Chondrocyte (in vitro differentiated cells): ENCODE data around the gene ASB16. TPM values are rescaled to one million over a fixed set of nuclear protein-coding genes. Genes with fewer than 3 reads are reported as not detected.
A peak's percentile ranks its signal among the peaks of the same experiment; 100 is the strongest.

ENCODE experiments used
- DNase-seq: peaks from one replicate; pipeline ENCODE4 v3.0.0; 2021; ENCODE audit warnings: mixed read lengths, low spot score
- H3K27ac Mint-ChIP-seq: one replicate; pipeline ENCODE4 v1.8.0; 2021; ENCODE audit warnings: mild to moderate bottlenecking, moderate library complexity, mixed read lengths; ENCODE audit not compliant: unreplicated experiment
- H3K27me3 Mint-ChIP-seq: 2 replicates; pipeline ENCODE4 v1.8.0; 2021; ENCODE audit warnings: low read depth, mixed read lengths
- H3K36me3 Mint-ChIP-seq: 2 replicates; pipeline ENCODE4 v1.8.0; 2021; ENCODE audit warnings: low read depth, mixed read lengths
- H3K4me1 Mint-ChIP-seq: 2 replicates; pipeline ENCODE4 v1.8.0; 2021; ENCODE audit warnings: low read depth, mild to moderate bottlenecking, mixed read lengths
- H3K4me3 Mint-ChIP-seq: one replicate; pipeline ENCODE4 v1.8.0; 2021; ENCODE audit warnings: mild to moderate bottlenecking, moderate library complexity, mixed read lengths; ENCODE audit not compliant: unreplicated experiment
- H3K9me3 Mint-ChIP-seq: 2 replicates; pipeline ENCODE4 v1.8.0; 2021; ENCODE audit warnings: low read depth, mixed read lengths
- total RNA-seq: library from RNA; stranded (reverse); gene quantifications from 3 replicates; pipeline ENCODE4 v1.2.1, GENCODE V29; 2021
- TF ChIP-seq, protein P1 (sequence below): fragments of 200-600 bp; sonication (generic); IDR thresholded peaks from 2 replicates; pipeline ENCODE4 v1.5.0; 2021; ENCODE audit warnings: antibody characterized with exemption, mild to moderate bottlenecking, moderate library complexity

The ASB16 gene
- total RNA-seq, 1 donor from 2014 or later = not detected

DNA sequence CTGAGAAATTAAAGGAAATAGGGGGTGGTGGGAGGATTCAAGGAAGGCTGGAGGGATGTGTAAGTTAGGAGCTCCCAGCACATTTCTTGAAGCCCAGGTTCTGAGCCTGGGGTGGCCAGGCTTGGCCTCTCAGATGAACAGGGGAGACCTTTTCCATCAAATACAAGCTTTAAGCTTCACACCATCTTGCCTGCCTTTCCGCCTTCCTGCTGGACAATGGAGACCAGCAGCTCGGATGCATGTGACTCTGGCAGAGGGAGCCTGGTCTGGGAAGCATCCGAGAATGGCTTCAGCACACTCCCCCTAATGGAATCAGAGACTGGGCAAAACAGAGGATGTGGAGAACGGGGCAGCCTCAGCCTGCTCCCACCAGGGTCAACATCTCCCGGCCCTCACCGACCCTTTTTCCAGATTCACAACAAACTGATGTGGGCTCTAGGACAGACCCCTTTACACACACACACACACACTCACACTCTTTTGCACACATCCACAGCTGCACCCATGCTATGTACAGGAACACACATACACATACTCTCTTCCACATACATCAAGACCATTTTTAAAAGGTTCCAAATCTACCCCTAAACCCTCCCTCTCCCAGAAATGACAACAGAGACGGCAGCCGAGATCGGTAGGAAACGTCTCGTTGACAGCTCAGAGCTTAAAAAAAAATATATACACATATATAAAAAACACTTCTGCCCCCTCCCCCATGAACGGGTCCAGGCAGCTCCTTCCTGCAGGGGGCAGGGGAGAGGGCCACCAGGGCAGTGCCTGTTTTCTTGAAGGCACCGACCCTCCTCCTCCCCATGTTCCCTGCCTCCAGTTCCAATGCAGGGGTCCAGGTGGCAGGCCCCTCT lies 35.7 kb downstream of the ASB16 start:
- Mint-ChIP-seq H3K27me3 (no peaks in the 10 kb centered on the region), H3K27ac (no peak overlapping the region), H3K36me3 (peaks cover 18% of the 10 kb centered on the region), H3K4me3 (no peak overlapping the region), H3K9me3 (no peaks in the 10 kb centered on the region), H3K4me1 (peaks cover 10% of the 10 kb centered on the region)
- no peak for DNase-seq
- TF ChIP-seq, protein P1, sequence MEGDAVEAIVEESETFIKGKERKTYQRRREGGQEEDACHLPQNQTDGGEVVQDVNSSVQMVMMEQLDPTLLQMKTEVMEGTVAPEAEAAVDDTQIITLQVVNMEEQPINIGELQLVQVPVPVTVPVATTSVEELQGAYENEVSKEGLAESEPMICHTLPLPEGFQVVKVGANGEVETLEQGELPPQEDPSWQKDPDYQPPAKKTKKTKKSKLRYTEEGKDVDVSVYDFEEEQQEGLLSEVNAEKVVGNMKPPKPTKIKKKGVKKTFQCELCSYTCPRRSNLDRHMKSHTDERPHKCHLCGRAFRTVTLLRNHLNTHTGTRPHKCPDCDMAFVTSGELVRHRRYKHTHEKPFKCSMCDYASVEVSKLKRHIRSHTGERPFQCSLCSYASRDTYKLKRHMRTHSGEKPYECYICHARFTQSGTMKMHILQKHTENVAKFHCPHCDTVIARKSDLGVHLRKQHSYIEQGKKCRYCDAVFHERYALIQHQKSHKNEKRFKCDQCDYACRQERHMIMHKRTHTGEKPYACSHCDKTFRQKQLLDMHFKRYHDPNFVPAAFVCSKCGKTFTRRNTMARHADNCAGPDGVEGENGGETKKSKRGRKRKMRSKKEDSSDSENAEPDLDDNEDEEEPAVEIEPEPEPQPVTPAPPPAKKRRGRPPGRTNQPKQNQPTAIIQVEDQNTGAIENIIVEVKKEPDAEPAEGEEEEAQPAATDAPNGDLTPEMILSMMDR = peak; percentile 44

DNA sequence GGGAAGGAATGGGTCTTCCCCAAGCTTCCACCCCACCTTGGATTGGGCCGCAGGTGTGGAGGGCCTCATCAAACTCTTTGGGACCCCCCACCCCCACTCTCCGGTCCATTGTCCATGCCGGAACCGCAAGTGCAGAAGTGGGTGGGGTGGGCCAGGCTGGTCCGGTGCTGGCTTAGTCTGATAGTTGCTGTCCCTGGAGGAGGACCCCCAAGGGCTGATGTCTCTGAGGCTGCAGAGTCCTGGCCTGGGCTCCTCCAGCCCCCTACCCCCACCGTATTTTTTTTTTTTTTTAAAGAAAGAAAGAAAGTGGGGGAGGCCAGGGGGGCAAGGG lies 36.3 kb downstream of the ASB16 start:
- Mint-ChIP-seq H3K27ac (no peak overlapping the region), H3K4me1 (peaks cover 9% of the 10 kb centered on the region), H3K27me3 (no peaks in the 10 kb centered on the region), H3K4me3 (no peak overlapping the region), H3K9me3 (no peaks in the 10 kb centered on the region), H3K36me3 (peaks cover 18% of the 10 kb centered on the region)
- TF ChIP-seq, protein P1 = peak; percentile 9
- DNase-seq = no peak

DNA sequence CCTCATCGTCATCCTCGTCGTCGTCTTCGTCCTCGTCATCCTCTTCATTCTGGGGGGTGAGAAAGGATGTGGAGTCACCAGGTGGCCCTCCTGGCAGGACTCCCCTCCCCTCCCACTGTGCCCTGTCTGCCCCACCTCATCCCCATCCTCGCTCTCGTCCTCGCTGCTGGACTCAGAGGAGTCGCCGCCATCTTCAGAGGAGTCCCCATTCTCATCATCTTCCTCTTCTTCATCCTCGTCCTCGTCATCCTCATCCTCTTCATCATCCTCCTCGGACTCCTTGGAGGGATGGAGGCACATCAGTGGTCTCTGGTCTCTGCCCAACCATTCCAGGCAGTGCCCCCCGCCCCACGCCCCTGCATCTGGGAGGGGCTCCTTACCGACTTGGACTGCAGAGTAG lies 36.8 kb downstream of the ASB16 start:
- Mint-ChIP-seq H3K27ac (no peak overlapping the region), H3K4me1 (peaks cover 9% of the 10 kb centered on the region), H3K36me3 (peaks cover 18% of the 10 kb centered on the region), H3K9me3 (no peaks in the 10 kb centered on the region), H3K4me3 (no peak overlapping the region), H3K27me3 (no peaks in the 10 kb centered on the region)
- no peak for DNase-seq
- TF ChIP-seq, protein P1 = no peak

DNA sequence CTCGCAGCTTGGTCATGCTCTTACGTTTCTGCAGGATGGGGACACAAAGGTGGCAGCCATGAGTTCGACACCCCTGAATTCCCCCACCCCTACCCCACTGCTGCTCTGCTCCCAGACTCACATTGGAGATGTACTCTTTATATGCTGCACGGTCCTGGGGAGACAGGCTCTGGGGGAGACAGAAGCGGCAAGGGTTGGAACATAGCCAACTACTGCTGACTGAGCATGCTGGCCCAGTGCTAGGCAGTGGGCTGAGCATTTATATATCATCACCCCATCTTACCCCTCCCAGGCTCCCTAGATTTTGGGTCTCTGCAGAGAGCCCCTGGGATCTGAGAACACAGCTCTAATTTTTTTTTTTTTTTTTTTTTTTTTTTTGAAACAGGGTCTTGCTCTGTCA lies 37.2 kb downstream of the ASB16 start:
- Mint-ChIP-seq H3K27ac (no peak overlapping the region), H3K9me3 (no peaks in the 10 kb centered on the region), H3K4me1 (peaks cover 9% of the 10 kb centered on the region), H3K27me3 (no peaks in the 10 kb centered on the region), H3K4me3 (no peak overlapping the region), H3K36me3 (peaks cover 18% of the 10 kb centered on the region)
- DNase-seq = no peak
- TF ChIP-seq, protein P1 = no peak

GRCh38 chr17:44209786-44210341 lies 39.4 kb downstream of the ASB16 start:
- Mint-ChIP-seq H3K27ac (peak overlapping the region; percentile 85), H3K36me3 (peaks cover 26% of the 10 kb centered on the region), H3K27me3 (no peaks in the 10 kb centered on the region), H3K4me3 (no peak overlapping the region), H3K9me3 (no peaks in the 10 kb centered on the region), H3K4me1 (no peaks in the 10 kb centered on the region)
- no peak for DNase-seq
- TF ChIP-seq, protein P1 = no peak
